Stimulated activated CD4-positive, alpha-beta T cell treated with anti-CD3 and anti-CD28 coated beads, Interleukin-15, amount 100 ng/mL, for 48 hours (primary cell): Measurements from ENCODE around the gene SREBF1.
A peak's percentile ranks its signal among the peaks of the same experiment; 100 is the strongest.

Source experiments
- DNase-seq, 2 donors: peaks; one replicate each; pipeline ENCODE4 v3.0.0-alpha.2; 2020; ENCODE audit warnings: low read depth in 2 of 2

Gene SREBF1

DNA sequence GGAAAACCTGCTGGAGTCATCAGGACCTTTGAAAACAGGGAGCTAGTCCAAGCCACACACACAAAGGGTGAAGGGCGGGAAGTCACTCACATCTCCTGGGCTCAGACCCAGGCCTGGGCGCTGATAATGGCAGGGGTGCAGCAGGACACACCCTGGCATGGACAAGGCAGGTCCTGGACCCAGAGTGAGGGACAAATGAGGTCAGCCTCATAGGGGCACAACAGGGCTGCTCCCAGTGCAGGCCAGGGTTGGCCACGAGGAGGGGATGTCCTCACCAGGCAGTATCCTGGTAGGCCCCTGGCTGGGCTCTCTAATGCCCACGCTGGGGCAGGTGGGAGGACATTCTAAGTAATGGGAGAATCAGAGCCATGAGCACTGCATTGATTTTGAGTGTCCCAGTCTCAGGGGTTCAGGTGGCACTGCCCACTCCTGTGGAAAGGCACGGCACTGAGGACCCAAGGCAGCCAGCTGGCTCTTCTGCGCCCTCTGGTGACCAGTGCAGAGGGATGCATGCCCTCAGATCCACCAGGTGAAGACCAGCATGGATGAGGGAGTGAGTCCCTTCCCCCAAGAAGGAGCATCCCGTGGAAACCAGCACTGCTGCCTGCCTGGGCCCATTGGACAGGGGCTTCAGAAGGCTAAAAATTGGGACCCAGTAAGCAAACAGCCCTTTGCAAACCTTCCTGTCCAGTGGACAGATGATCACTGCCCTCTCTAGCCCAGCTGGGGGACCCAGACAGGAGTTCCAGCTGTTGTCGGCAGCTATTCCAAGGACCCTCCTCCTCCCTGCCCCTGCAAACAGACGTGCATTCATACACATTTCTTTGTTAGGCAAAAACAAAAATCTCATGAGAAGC is 23.4 kb upstream of the SREBF1 start:
- DNase-seq, result peak in 1 of 2 donors; percentile 66

DNA sequence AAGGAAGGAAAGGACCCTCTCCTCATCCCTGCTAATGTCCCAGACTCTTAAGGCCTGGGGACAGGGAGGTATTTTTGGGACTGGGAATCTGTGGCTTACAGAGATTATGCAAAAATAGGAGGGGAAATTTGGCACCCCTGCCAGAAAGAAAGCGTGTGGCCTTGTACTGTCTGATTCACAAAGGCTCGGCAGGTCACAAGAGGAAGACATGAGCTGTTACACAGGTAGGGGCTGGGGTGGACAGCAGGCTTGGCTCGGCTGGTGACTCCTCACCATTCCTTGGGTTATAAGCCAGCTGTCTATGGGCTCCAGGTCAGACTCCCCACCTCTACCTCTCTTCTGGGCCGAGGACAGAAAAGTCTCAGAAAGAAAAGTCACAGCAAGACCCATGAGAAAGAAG is 20.7 kb upstream of the SREBF1 start:
- no peak for DNase-seq

DNA sequence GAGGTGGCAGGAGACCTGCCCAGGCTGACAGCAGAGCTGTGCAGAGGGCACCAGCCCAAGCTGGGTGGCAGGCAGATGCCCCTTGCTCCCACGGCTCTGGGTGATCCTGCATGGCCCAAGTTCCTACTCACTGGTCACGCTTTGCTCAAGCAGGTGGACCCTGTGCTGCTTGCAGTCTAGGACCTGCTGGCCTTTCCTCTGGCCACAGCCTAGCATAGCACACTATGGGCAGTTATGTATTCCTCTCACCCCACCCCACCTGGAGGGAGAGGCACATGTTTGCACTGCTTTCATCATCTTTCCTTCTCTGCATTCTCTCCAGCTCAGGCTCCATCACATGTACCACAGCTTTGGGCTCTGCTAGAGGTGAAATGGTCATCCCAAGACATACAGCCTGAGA is 19.6 kb upstream of the SREBF1 start:
- DNase-seq, result no peak

DNA sequence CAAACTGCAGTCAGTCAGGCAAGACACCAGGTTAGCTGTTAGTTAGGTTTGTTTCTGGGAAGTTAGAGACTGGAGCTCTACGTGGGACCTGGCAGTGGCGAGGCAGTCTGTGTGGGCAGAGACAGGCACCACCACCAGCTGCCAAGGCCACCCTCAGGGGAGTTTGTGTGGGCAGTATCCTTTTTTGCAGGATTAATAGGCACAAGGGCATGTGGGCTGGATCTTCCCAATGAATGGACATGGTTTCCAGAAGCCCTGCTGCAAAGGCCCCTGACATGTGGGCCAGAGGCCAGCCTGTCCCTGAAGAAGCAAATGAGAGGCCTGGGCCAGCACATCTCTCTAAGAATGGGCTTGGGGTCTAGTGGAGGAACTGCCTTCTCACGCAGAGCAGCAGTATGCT is 19.2 kb upstream of the SREBF1 start:
- no peak for DNase-seq

DNA sequence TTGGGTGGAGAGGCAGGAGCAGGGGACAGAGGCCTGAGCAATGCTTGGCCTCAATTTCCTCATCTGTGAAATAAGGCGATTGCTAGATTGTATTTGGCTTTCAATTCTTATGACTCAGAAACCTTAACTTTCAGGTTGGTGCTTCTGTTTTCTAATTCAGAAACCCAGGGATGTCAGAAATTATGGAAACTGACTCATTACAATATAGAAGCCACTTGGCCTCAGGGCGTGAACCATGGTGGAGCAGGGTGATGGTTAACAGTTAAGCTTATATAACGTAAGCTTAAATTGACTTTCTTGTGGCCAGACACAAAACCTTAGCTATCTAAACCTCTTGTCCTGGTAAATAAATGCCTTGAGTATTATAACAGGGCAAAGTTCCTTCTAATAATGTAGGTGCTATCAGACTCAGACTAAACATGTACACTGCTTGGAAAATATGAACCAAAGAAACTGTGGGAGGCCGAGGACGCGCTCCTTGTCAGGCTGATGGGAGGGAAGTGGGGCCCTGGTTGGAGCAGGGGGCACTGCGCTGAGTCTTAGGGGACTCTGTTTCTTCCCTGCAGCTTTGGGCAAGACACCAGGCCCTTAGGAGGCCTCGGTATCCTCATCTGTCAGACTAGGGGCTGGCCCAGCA is 17.1 kb upstream of the SREBF1 start:
- DNase-seq, result peak in 1 of 2 donors; percentile 57

DNA sequence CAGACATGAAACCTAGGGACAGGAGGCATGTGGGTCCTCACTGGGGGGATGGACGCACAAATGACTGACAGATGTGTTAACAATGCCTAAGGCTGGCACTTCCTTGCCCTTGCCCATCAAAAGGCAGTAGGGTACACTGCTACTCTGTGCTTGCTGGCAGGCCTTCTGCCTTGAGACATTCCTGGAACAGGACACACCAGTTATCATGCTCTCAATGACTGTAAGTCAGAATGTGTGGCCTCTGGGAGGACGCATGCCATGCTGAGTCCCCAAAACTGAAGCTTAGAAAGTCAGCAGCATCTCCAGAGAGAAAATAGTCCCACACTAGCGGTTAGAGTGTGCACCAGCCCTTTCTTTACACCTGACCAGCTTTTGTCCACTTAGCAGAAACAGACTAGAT is 16.1 kb upstream of the SREBF1 start:
- DNase-seq, result no peak

DNA sequence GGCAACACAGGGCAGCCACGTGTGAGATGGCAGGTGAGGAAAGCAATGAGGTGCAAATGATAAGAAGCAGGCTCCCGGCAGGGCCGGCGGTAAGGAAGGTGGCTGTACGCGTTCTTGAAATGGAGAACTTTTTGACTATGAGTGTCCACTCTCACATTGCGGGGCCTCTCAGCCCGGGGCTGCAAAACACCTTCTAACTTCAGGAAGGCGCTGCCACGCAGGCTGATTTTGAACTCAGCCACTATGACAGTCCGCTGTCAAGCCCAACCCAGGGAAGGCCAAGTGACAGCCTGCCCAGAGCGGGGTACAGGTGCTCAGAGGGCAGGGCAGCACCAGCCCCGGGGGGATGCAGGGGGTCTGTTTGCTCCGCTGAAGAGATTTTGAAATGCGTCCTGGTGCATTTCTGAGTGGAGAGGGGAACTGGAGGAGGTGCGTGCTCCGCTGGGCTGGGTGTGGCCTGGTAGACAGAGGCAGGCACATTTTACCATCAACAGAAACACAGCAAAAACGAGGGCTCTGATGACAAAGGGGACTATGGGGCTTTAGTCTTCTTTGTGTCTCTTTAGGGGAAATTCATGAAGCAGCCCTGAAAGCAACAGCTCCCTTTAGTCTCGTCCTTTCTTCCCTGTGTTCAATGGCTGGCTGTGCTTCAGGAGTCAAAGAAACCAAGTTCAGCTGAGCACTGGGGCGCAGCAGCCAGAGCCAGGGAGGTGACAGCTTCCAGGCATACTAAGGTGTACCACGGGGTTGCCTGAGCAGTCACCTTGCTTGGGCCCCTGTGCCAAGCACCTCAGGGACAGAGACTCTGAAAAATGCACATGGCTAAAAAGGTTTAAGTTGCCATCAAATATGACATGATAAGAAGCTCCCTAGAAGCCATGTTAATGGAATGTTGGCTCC is 14.6 kb upstream of the SREBF1 start:
- DNase-seq, result no peak

DNA sequence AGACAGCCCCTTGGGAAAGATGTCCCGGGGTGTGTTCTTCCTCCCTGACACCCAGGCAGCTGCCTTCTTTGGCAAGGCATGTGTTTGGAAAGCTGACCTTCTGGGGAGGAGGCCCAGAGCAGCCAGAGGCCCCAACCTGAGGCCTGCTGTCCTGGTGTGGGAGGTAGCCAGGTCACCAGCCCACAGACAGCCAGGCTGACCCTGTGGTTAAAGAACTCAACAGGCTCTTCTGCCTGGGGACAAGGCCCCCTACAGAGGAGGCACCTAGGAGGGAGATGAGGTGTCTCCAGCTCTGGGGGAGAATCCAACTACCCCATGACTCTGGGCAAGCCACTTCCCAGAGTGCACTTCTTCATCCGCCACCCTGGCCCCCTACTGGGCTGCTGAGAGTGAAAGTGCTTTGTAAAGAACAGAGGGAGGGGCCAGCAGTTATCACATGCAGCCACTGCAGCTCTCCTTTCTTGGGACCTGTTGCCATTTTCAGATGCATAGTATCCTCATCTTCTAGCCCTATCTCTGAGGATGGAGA is 13.1 kb upstream of the SREBF1 start:
- peak; percentile 69 to 70 for DNase-seq

DNA sequence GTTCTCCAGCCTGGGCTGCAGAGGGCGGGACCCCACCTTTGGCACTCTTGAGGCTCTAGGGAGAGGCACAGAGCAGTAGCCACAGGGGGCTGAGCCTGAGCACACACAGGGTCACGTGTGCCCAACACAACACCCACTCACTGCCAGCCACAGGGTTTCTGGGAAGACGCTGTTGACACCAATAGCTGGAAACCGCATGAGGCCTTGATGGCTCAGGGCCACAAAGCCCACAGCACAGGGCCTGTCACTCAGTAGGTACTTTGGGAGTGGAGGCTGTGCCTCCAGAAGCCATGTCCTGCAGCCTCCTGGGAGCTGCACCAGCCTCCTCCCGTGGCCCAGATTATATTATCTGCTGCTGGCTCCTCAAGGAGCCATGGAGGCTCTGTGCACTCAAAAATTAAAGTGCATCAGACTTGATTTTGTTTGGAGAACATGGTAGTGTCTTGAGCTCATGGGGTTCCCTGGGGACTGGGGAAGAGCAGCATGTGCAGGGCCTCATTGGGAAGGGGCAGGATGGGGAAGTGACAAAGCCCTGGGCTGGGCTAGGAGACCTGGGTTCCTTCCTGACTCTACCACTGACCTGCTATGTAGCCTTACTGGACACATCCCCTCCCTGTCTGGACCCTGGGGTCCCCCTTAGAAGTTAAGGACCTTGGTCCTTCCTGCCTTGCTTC is 12.5 kb upstream of the SREBF1 start:
- DNase-seq, result peak; percentile 88 to 90

DNA sequence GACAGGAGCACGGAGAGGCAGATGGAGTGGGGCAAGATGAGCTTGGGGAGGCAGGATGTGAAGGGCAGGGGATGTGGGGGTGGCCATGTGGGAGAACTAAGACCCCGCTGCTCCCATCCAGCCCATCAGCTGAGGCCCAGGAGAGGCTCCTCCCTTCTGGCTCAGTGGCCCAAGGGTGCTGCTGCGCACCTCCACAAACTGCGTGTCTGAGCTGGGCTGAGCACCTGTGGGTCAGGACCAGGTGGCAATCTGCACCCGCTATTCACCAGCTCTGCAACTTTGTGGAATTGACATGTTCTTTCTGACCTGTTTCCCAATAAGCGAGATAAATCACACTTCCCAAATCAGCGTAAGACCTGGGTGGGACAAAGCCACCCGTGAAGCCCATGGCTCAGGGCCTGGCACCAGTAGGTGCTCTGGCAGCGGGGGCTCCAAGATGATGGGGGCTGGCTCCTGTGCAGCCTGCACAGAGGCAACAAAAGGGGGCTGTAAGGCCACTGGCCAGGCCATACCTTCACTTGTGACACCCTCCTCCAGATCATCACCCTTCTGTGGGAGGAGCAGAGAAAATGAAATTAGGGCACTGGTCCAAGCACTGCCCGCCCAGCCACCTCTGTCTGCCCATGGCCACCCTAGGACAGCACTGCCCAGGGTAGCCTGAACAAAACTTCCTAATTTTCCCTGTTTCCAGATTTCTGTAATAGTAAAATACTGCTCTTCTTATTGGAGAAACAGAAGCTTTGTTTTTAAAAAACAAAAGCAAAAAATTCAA is 11.7 kb upstream of the SREBF1 start:
- no peak for DNase-seq

DNA sequence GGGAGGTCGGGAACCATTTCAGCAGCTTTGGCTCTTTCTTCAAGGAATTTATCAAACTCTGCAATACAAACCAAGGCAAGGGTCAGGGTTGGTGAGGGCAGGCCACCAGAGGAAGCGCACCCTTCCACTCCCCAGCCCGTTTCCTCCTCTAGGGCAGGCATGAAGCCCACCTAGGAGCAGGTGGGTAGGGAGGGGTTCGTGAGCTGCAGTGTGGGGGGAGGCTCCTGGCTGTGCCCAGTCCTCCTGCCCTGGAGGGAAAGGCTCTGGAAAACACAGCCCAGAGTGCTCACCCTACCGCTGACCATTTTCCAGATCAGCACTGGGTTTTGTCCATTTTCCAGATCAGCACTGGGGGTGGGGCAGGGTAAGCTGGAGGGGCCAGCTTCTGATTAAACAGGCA is 10.9 kb upstream of the SREBF1 start:
- DNase-seq, result no peak

DNA sequence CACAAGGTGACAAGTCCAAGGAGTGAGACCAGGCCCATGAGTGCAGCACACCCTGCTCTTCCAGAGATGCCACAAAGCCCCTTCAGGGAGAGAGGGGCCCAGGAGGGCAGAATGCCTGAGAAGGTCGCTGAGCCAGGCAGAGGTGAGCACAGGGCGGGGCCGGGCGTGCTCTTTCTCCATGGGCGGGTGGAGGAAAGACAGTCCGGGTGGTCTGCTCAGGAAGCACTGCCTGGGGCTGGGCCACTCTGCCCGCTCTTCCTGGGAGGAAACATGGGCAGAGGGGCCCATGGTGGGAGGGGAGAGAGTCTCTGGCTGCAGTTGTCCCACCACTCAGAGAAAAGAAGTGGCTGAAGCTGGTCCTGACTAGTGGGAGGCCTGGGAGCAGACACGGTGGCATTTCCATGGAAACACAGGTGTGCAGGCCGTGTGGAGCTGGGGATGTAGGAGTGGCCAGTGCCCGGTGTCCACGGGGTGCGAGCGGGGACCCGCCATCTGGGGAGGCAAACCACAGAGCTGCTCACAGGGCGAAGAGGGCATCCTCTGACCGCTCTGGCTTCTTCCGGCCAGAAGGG is 10.4 kb upstream of the SREBF1 start:
- DNase-seq, result no peak

DNA sequence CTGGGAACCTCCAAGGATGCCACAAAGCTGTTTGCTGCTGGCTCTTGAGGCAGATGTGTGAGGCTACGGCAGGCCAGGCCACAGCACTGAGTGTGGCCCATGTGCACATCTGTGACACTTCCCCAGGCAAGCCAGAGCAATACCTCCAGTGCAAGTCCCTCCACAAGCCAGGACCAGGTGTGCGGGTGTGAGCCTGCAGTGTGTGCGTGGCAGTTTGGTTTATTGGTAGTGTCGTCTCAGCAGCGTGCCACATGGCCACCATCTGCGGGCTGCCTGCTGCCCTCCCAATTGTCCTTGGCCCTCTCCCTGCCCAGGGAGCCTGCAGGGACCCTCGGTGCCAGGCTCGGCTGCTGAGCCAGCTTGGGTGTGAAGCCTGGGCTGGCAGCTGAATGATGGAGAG is 9.9 kb upstream of the SREBF1 start:
- DNase-seq, result no peak

DNA sequence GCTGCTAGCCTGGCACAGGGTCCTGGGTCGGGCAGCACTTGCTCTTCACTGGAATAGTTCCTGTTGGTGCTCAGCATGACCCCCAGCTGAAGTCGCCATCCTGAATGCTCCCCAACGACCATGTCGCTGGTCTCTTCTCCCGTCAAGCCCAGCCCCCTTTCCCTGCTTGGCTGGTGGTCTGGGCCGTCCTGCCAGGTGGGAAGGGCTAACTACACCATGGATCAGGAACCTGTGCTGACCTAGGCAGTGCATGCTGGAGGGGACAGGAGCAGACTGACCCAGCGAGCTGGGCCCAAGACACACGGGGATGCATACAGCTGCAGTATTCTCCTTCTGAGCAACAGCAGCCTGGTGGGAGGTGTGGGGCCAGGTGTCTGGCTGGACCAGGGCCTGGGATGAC is 9.2 kb upstream of the SREBF1 start:
- no peak for DNase-seq

DNA sequence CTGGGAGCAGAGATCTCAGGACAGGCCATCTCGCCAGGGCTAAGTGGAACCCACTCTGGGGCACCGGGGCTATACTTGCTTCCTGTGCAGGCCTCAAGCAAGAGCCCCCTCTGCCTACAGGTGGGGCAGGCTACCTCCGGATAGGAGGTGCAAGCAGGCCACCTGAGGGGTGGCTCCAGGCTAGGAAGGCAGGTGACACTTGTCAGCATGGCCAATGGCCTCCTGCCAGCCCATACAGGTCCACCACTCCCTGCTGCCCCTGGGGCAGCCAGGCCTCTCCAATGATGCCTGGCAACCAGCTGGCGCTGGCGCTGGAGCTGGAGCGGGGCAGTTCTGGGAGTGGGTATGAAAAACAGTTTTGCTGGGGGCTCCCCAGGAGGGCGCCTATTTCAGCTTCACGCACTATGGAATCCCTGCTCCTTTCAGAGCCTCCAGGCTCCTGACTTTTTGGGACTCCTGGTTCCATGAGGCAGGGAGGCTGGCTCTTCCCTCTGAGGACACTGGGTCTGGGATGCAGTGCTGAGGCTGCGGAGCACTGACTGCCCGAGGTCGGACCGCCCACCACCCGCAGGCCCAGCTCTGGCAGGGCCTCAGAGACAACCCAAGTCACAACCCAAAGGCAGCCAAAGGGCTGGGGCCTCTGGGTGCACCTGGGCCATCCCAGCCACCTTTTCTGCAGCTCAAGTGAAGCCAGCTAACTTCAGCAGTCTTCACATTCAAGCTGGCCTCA is 8.4 kb upstream of the SREBF1 start:
- DNase-seq, result no peak

DNA sequence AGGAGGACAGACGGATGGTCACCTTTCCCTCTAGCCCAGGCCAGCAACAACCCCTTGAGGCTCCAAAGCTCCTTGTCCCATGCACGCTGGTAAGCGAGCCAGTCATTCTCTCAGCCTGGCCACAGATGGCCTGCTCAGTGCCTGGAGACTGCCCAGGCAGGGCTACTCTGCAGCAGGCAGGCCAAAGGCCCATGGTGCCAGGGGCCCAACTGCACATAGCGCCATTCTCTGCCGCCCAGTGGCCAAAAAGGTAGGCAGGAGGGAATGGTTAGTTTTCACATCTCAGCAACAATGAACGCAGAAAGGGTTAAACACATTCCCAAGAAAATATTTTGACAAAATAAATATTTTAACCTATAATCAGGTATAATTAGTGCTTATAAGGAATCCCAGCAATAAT is 7.7 kb upstream of the SREBF1 start:
- DNase-seq, result no peak

DNA sequence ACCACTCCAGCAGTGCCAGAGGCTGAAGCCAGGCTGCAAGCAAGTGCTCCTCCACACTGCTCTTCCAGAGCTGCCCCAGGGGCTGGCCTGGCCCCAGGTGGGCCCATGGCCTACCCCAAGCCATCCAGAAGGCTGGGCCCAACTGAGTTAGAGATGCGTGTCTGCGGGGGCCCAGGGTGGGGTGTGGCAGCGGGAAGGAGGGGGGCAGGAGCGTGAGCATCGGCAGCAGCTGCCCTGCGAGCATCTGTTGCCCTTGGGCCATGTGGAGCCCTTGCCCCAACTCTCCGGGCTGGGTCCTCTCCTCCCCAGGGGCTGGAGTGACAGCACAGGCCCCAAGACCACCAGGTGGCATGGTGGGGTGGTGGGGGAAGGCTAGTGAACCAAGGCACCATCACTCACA is 7.3 kb upstream of the SREBF1 start:
- no peak for DNase-seq

DNA sequence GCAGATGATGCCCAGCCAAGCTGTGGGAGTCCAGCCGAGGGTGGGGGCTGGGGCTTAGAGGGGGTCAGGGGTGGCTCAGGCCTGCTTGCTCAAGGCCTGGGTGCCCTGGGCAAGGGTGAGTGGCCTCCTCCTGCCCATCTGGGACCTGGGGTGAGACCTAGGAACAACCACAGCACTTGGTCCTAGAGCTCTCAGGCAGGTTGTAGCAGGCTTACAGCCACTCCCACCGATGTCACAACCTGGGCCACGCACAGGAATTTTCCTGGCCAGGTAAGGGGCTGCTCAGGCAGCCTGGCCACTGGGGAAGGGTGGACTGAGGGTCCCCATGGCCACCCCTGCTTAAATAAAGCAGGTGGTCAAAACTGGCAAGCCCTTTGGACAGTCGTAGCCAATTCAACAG is 6.3 kb upstream of the SREBF1 start:
- DNase-seq, result no peak

DNA sequence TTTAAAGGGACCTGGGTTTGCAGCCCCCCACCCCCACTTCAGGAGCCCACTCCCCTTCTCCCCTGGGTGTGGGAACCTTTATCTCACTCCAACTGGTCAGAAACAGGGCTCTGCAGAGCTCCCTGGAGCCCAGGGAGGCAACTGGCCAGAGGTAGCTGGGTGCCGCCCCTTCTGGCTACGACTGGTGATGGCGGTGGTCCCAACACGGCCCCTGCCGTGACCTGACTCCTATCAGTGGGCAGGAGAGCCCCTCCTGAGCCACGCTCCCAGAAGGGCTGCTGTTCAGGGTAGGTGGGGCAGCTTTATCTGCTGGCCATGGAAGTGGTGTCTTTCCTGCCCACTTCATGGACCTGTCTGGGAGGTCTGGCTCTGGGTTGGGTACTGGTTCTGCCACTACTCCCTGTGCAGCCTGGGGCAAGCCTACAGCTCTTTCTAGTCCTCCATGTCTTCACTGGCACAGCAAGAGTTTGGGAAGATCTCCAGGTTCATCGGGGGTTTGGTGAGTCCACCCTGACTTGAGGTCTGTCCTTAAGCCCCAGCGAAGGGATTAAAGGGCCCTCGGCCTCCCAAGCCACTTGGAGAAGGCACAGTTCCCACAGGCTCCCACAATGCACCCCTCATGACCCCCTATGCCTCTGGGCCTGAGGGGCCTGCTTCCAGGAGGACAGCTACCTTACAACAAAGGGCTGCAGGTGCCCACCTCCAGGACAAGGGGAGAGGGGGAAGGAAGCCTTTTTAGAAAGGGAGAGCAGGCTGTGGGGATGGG is 5.5 kb upstream of the SREBF1 start:
- DNase-seq, result no peak
